Panc1 (cell line): Measurements from ENCODE around the gene LMCD1. TPM values are rescaled to one million over a fixed set of nuclear protein-coding genes. Genes with fewer than 3 reads are reported as not detected.
"Not testable (repeated sequence)": the region's sequence is repeated elsewhere in the genome, so short reads cannot be mapped to it uniquely, and the experiment has no call there.

ENCODE experiments used
- ATAC-seq: fragments of 200-7000 bp; cut with Tn5 transposase; 2 replicates; pipeline ENCODE4 v1.9.1; 2020; ENCODE audit warnings: mild to moderate bottlenecking, moderate library complexity
- BruUV-seq: library from RNA; stranded (reverse); fragments of 400-500 nt; replicated peaks from 2 replicates; lab custom pipeline; 2021; lab: Mats Ljungman, UMichigan
- CTCF ChIA-PET: fragments of 300-600 bp; sonication (Branson Sonifier 250); formaldehyde crosslinking; loops from one replicate; lab custom pipeline; 2022; ENCODE audit warnings: antibody characterized with exemption; lab: Charles Lee
- POLR2A ChIA-PET: fragments of 300-600 bp; sonication (Branson Sonifier 250); formaldehyde crosslinking; loops from one replicate; lab custom pipeline; 2022; ENCODE audit warnings: antibody characterized with exemption; lab: Charles Lee
- DNase-seq: peaks from one replicate; pipeline ENCODE4 v3.0.0-alpha.2; 2010; ENCODE audit warnings: low read depth, low spot score
- H3K27ac ChIP-seq: 2 replicates; pipeline ENCODE4 v1.5.1; 2011; ENCODE audit warnings: mild to moderate bottlenecking, low read length, inconsistent platforms
- H3K27me3 ChIP-seq: fragments of 200-500 bp; sonication (Bioruptor generic); 2 replicates; pipeline ENCODE4 v1.6.0; 2014; ENCODE audit warnings: low read length, inconsistent platforms; ENCODE audit not compliant: control insufficient read depth, insufficient read depth
- H3K36me3 ChIP-seq: fragments of 200-500 bp; sonication (Bioruptor generic); 2 replicates; pipeline ENCODE4 v1.5.1; 2014; ENCODE audit warnings: inconsistent platforms, mild to moderate bottlenecking, low read length, moderate library complexity; ENCODE audit not compliant: control insufficient read depth, insufficient read depth
- H3K4me1 ChIP-seq: 2 replicates; pipeline ENCODE4 v1.5.1; 2011; ENCODE audit warnings: inconsistent platforms, mild to moderate bottlenecking, low read length, moderate library complexity; ENCODE audit not compliant: control insufficient read depth, insufficient read depth
- H3K4me3 ChIP-seq, 2 experiments: 2 replicates each; pipeline ENCODE4 v1.5.1; 2011 to 2012; ENCODE audit warnings: low read depth in 2 of 2, low read length in 2 of 2, mild to moderate bottlenecking in 2 of 2, inconsistent platforms in 1 of 2, moderate library complexity in 1 of 2
- H3K9me3 ChIP-seq: fragments of 200-500 bp; sonication (Bioruptor generic); 2 replicates; pipeline ENCODE4 v1.5.1; 2014; ENCODE audit warnings: low read depth, mild to moderate bottlenecking, inconsistent platforms, low read length, moderate library complexity; ENCODE audit not compliant: control insufficient read depth, insufficient read depth
- CTCF ChIP-seq: fragments of 450-650 bp; IDR thresholded peaks from 2 replicates; pipeline ENCODE4 v1.5.1; 2017; ENCODE audit warnings: mild to moderate bottlenecking
- POLR2AphosphoS5 ChIP-seq: IDR thresholded peaks from 2 replicates; pipeline ENCODE4 v1.6.1; 2012; ENCODE audit warnings: mild to moderate bottlenecking, low read depth, low read length, moderate library complexity
- REST ChIP-seq, 2 experiments: IDR thresholded peaks; 2 replicates each; pipeline ENCODE4 v1.6.1; 2011 to 2012; ENCODE audit warnings: low read depth in 2 of 2, control low read depth in 1 of 2, low read length in 1 of 2, mild to moderate bottlenecking in 1 of 2, moderate library complexity in 1 of 2; ENCODE audit not compliant: insufficient read depth in 1 of 2
- SIN3A ChIP-seq: IDR thresholded peaks from 2 replicates; pipeline ENCODE4 v1.6.1; 2012; ENCODE audit warnings: low read depth, mild to moderate bottlenecking, low read length, moderate library complexity, borderline replicate concordance; ENCODE audit not compliant: insufficient read depth
- TCF7L2 ChIP-seq: IDR thresholded peaks from 2 replicates; pipeline ENCODE4 v1.6.1; 2011; ENCODE audit warnings: mild to moderate bottlenecking, low read depth, low read length, inconsistent platforms
- in situ Hi-C: cut with HindIII; loops from 2 replicates; pipeline ENCODE4 v1.10.0; 2016; ENCODE audit warnings: low sequenced_read_pairs, low pct_unique_long_range_greater_than_20kb
- intact Hi-C: fragments of 100-400 bp; cut with micrococcal nuclease; formaldehyde crosslinking; loops from one replicate; pipeline ENCODE4 v1.10.0; 2022; ENCODE audit not compliant: unreplicated experiment
- total RNA-seq: library from RNA; stranded (reverse); gene quantifications from one replicate; pipeline ENCODE4 v1.2.1, GENCODE V29; 2021; ENCODE audit not compliant: unreplicated experiment

LMCD1 gene
- total RNA-seq, 1 experiment from 2014 or later, result 24.8 TPM

- ChIA-PET CTCF (no interaction called here), POLR2A (no interaction called here)
- in situ Hi-C loops, result no loop called here
- Histone ChIP-seq H3K4me1 (no peaks in the 10 kb centered on the region), H3K27ac (no peak overlapping the region), H3K9me3 (no peaks in the 10 kb centered on the region), H3K36me3 (no peaks in the 10 kb centered on the region), H3K4me3 (no peak overlapping the region), H3K27me3 (no peaks in the 10 kb centered on the region)
- no peak for ATAC-seq
- no TSS peak for BruUV-seq
- no peak for DNase-seq
- TF ChIP-seq CTCF, result no peak
- TF ChIP-seq TCF7L2, result no peak
- no peak for TF ChIP-seq SIN3A
- no peak for TF ChIP-seq REST (IDR thresholded peaks at IDR 0.05; ENCODE audit: insufficient read depth in 1 of 2, low read depth in 2 of 2, low read length in 1 of 2)
- TF ChIP-seq POLR2AphosphoS5, result no peak
- intact Hi-C loops, result no loop called here
These were observed 77.5 kb downstream of the LMCD1 start for GRCh38 chr3:8579096-8579495.

GRCh38 chr3:8579943-8580342, 78.3 kb downstream of the LMCD1 start:
- intact Hi-C loops, result no loop called here
- ATAC-seq (no peak), DNase-seq (no peak)
- CTCF ChIA-PET, result no interaction called here
- H3K27ac ChIP-seq, result no peak overlapping the region
- in situ Hi-C loops, result no loop called here
- H3K4me1 ChIP-seq, result no peaks in the 10 kb centered on the region
- no TSS peak for BruUV-seq
- H3K9me3 ChIP-seq, result no peaks in the 10 kb centered on the region
- POLR2A ChIA-PET, result no interaction called here
- no peaks in the 10 kb centered on the region for H3K27me3 ChIP-seq
- H3K4me3 ChIP-seq, result no peak overlapping the region
- no peak for TF ChIP-seq REST (IDR thresholded peaks at IDR 0.05; ENCODE audit: insufficient read depth in 1 of 2, low read depth in 2 of 2, low read length in 1 of 2)
- TF ChIP-seq TCF7L2, result no peak
- H3K36me3 ChIP-seq, result no peaks in the 10 kb centered on the region

GRCh38 chr3:8580434-8580833, 78.8 kb downstream of the LMCD1 start:
- H3K4me1 ChIP-seq, H3K36me3 ChIP-seq, intact Hi-C loops, in situ Hi-C loops, H3K9me3 ChIP-seq, H3K4me3 ChIP-seq, ATAC-seq, CTCF ChIA-PET, DNase-seq, POLR2A ChIA-PET, H3K27me3 ChIP-seq, BruUV-seq, H3K27ac ChIP-seq: not testable (repeated sequence)
